ENCODE measurements around the gene ANKK1.

Gene ANKK1

DNA sequence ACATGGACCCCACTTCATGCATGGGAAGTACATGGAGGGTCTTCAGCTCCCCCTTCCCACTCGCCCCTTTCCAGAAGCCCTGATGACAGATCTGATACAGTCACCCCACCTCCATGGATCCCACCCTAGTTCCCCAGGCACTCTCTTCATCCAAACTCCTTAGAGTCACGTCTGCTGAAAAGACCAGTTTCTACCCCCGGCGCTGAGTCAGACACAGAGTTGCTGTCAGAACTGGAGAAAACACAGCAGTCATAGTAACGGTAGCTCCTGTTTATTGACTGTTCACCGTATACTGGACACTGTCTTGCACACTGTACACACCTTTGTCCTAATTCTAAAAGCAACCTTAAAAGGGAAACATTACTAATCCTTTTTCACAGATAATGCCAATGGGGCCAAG lies 58.5 kb downstream of the ANKK1 start:
- peak; percentile 42 for FAIRE-seq

GRCh38 chr11:113446938-113447337 lies 59.4 kb downstream of the ANKK1 start:
- no peak for TF ChIP-seq POLR2A (IDR thresholded peaks at IDR 0.05; ENCODE audit: low read depth, low read length)
- no peak for TF ChIP-seq POLR2AphosphoS5 (IDR thresholded peaks at IDR 0.05; ENCODE audit: low read depth, low read length)
- TF ChIP-seq TAF1 (IDR thresholded peaks at IDR 0.05; ENCODE audit: borderline replicate concordance, low read depth, low read length), result no peak
- no peak for DNase-seq (ENCODE audit: insufficient read length)
- no peak for FAIRE-seq

More for the DNA sequence above, 58.5 kb downstream of the ANKK1 start:
- no peak for DNase-seq (ENCODE audit: insufficient read length)
- TF ChIP-seq POLR2A (IDR thresholded peaks at IDR 0.05; ENCODE audit: low read depth, low read length) (no peak), TAF1 (IDR thresholded peaks at IDR 0.05; ENCODE audit: borderline replicate concordance, low read depth, low read length) (no peak), POLR2AphosphoS5 (IDR thresholded peaks at IDR 0.05; ENCODE audit: low read depth, low read length) (no peak)

DNA sequence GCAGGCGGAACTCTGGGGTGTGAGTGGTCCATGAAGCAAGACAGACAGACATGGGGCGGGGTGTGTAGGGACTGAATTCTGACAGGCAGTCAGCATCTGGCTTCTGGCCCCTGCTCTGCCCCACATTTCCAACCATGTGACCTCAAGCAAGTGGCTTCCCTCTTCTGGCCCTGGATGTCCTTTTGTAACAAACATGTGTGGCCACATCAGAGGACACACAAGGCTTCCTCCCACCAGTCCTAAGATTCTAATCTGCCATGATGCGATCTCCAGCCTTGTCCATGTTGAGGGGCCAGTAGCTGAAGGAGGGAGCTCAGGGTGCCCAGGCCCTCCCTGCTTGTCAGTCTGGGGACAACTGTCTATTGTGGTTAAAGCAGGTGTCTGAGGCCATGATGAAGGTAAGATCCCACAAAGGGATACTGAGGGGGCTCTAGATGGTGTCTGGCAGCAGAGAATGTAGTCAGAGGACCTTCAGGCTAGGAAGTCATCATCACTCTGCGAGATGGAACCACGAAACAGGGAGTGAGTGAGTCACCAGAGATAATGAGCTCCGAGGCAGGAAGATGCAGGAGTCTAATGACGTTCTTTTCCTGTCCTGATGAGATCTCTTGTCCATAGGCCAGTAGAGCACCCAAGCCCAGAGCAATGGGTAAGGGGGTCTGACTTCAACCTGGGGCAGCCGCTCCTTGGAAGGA lies 60.2 kb downstream of the ANKK1 start:
- DNase-seq (ENCODE audit: insufficient read length) (no peak), FAIRE-seq (no peak)
- no peak for TF ChIP-seq POLR2A (IDR thresholded peaks at IDR 0.05; ENCODE audit: low read depth, low read length)
- no peak for TF ChIP-seq POLR2AphosphoS5 (IDR thresholded peaks at IDR 0.05; ENCODE audit: low read depth, low read length)
- no peak for TF ChIP-seq TAF1 (IDR thresholded peaks at IDR 0.05; ENCODE audit: borderline replicate concordance, low read depth, low read length)

DNA sequence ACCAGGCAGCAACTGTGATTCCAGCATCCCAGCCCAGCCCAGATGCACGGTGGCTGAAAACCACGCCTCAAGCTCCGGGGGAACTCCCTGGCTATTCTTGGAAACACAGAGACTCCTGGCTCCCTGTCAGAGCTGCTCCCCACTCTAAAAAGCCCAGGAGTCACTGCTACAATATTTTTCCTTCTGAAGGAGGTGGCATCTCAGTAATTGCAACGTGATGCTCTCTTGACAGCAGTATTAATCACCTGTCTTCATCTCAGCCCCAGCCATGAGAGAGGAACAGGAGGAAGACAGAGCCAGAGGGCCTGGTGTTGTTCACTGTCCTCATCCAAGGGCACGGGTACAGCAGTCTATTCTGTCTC lies 60.7 kb downstream of the ANKK1 start:
- FAIRE-seq (no peak), DNase-seq (ENCODE audit: insufficient read length) (no peak)
- TF ChIP-seq POLR2A (IDR thresholded peaks at IDR 0.05; ENCODE audit: low read depth, low read length), result no peak
- no peak for TF ChIP-seq TAF1 (IDR thresholded peaks at IDR 0.05; ENCODE audit: borderline replicate concordance, low read depth, low read length)
- no peak for TF ChIP-seq POLR2AphosphoS5 (IDR thresholded peaks at IDR 0.05; ENCODE audit: low read depth, low read length)

DNA sequence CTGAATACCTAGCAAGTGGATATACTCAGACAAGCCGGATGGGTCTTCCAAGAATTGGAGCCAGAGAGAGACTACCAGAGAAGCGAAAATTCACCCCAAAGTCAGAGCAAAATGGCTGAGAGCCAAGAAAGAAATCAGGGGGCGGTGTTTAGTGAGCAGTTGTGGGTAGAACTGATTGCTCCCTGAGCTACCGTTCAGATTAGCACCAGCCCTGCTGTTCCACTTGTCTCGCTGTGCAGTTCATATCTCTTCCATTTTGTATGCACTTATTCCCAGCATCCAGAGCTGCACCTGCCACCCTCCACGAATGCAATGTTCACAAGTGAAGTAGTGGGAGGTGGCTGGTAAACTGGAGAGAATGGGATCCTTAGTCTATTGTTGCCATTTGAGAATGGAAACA lies 62.2 kb downstream of the ANKK1 start:
- no peak for TF ChIP-seq TAF1 (IDR thresholded peaks at IDR 0.05; ENCODE audit: borderline replicate concordance, low read depth, low read length)
- TF ChIP-seq POLR2AphosphoS5 (IDR thresholded peaks at IDR 0.05; ENCODE audit: low read depth, low read length), result no peak
- no peak for TF ChIP-seq POLR2A (IDR thresholded peaks at IDR 0.05; ENCODE audit: low read depth, low read length)
- no peak for FAIRE-seq
- no peak for DNase-seq (ENCODE audit: insufficient read length)
